DND-41 (cell line): ENCODE data around the gene SLC27A2.

ENCODE experiments used
- ATAC-seq: fragments of 200-7000 bp; cut with Tn5 transposase; 3 replicates; pipeline ENCODE4 v1.9.1; 2021; ENCODE audit warnings: low read depth; ENCODE audit not compliant: insufficient read depth
- DNase-seq: peaks from one replicate; pipeline ENCODE4 v3.0.0-alpha.2; 2020
- H2AFZ ChIP-seq: 2 replicates; pipeline ENCODE4 v1.6.0; 2012; ENCODE audit warnings: low read depth, low read length
- H3K27ac ChIP-seq: 2 replicates; pipeline ENCODE4 v1.5.1; 2012; ENCODE audit warnings: low read length, inconsistent platforms
- H3K27me3 ChIP-seq: fragments of 200-600 bp; sonication (generic); 2 replicates; pipeline ENCODE4 v1.6.0; 2012; ENCODE audit warnings: low read length, mild to moderate bottlenecking, inconsistent platforms; ENCODE audit not compliant: insufficient read depth, poor library complexity
- H3K36me3 ChIP-seq: 2 replicates; pipeline ENCODE4 v1.5.1; 2012; ENCODE audit warnings: low read length, inconsistent platforms; ENCODE audit not compliant: insufficient read depth
- H3K4me1 ChIP-seq: 2 replicates; pipeline ENCODE4 v1.5.1; 2012; ENCODE audit warnings: mild to moderate bottlenecking, low read length; ENCODE audit not compliant: insufficient read depth
- H3K4me2 ChIP-seq: 2 replicates; pipeline ENCODE4 v1.6.0; 2012; ENCODE audit warnings: mild to moderate bottlenecking, moderate library complexity, low read length, inconsistent platforms; ENCODE audit not compliant: insufficient read depth
- H3K4me3 ChIP-seq, 2 experiments: fragments of 200-600 bp in 1 of 2; shearing (Covaris generic) in 1 of 2; 2 replicates each; pipeline ENCODE4 v1.5.1; 2012 to 2016; ENCODE audit warnings: inconsistent platforms in 2 of 2, low read length in 2 of 2, mild to moderate bottlenecking in 2 of 2, low read depth in 1 of 2, moderate library complexity in 1 of 2
- H3K79me2 ChIP-seq: 2 replicates; pipeline ENCODE4 v1.6.0; 2012; ENCODE audit warnings: low read length, inconsistent platforms; ENCODE audit not compliant: insufficient read depth
- H3K9ac ChIP-seq: 2 replicates; pipeline ENCODE4 v1.6.0; 2012; ENCODE audit warnings: low read depth, mild to moderate bottlenecking, inconsistent platforms, low read length, moderate library complexity
- H3K9me3 ChIP-seq: 2 replicates; pipeline ENCODE4 v1.5.1; 2012; ENCODE audit warnings: low read length, moderate library complexity, mild to moderate bottlenecking, inconsistent platforms; ENCODE audit not compliant: insufficient read depth, severe bottlenecking
- H4K20me1 ChIP-seq: 2 replicates; pipeline ENCODE4 v1.6.0; 2012; ENCODE audit warnings: low read length; ENCODE audit not compliant: insufficient read depth
- EZH2 ChIP-seq: IDR thresholded peaks from 3 replicates; pipeline ENCODE4 v1.6.1; 2012; ENCODE audit warnings: borderline replicate concordance, low read depth, mild to moderate bottlenecking, moderate library complexity, low read length, inconsistent platforms; ENCODE audit not compliant: severe bottlenecking
- TF ChIP-seq, protein P1 (sequence below): IDR thresholded peaks from 2 replicates; pipeline ENCODE4 v1.5.1; 2012; ENCODE audit warnings: borderline replicate concordance, low read length, moderate library complexity, mild to moderate bottlenecking; ENCODE audit not compliant: poor library complexity, severe bottlenecking; ENCODE audit errors: extremely low read depth

Gene SLC27A2

DNA sequence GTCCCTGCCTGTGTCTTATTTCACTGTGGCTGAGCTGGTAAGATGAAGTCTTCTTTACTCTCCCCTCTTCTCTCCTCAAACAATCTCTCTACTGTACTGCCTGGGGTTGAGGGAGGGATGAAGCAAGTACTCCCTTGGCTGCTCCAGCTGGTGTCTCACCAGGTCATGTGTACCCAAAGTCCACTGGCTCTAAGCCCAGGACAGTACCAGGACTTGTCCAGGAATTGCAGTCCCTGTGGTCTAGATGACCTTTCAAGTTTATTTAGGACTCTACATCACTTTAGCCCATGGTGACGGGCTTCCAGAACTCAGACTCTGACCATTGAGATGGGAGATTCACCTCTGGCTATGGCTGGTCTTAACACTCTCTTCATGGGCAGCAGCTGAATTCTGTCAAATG is 17.5 kb upstream of the SLC27A2 start:
- no peak for DNase-seq
- no peak for TF ChIP-seq EZH2
- TF ChIP-seq, protein P1, sequence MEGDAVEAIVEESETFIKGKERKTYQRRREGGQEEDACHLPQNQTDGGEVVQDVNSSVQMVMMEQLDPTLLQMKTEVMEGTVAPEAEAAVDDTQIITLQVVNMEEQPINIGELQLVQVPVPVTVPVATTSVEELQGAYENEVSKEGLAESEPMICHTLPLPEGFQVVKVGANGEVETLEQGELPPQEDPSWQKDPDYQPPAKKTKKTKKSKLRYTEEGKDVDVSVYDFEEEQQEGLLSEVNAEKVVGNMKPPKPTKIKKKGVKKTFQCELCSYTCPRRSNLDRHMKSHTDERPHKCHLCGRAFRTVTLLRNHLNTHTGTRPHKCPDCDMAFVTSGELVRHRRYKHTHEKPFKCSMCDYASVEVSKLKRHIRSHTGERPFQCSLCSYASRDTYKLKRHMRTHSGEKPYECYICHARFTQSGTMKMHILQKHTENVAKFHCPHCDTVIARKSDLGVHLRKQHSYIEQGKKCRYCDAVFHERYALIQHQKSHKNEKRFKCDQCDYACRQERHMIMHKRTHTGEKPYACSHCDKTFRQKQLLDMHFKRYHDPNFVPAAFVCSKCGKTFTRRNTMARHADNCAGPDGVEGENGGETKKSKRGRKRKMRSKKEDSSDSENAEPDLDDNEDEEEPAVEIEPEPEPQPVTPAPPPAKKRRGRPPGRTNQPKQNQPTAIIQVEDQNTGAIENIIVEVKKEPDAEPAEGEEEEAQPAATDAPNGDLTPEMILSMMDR: no peak

DNA sequence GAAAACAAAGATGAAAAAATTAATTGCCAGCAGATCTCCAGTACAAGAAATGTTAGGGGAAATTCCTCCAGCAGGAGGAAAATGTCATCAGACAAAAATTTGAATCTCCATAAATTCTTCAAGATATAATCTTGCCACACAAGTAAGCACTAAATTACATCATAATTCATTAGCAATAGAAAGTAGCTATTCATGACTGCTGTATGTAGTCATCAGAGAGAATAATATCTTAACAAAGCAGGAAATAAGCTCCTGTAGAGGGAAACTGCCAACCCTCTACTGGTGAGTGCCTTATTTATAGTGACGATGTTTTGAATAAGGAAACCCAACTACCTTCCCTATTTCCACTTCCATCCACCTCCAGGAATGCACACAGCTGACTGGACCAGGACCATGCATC is 15.8 kb upstream of the SLC27A2 start:
- Histone ChIP-seq H3K4me3 (no peak overlapping the region), H3K79me2 (no peaks in the 10 kb centered on the region), H2AFZ (no peak overlapping the region), H4K20me1 (no peaks in the 10 kb centered on the region), H3K4me2 (no peak overlapping the region), H3K27me3 (peaks cover 2% of the 10 kb centered on the region), H3K27ac (no peak overlapping the region), H3K4me1 (no peaks in the 10 kb centered on the region), H3K9ac (no peak overlapping the region), H3K36me3 (no peaks in the 10 kb centered on the region), H3K9me3 (no peaks in the 10 kb centered on the region)
- TF ChIP-seq, protein P1: no peak
- no peak for TF ChIP-seq EZH2
- no peak for DNase-seq
- no peak for ATAC-seq

More for the DNA sequence above, 17.5 kb upstream of the SLC27A2 start:
- Histone ChIP-seq H4K20me1 (no peaks in the 10 kb centered on the region), H2AFZ (no peak overlapping the region), H3K36me3 (no peaks in the 10 kb centered on the region), H3K4me2 (no peak overlapping the region), H3K4me1 (no peaks in the 10 kb centered on the region), H3K27ac (no peak overlapping the region), H3K9ac (no peak overlapping the region), H3K4me3 (no peak overlapping the region), H3K79me2 (no peaks in the 10 kb centered on the region), H3K27me3 (peaks cover 2% of the 10 kb centered on the region), H3K9me3 (no peaks in the 10 kb centered on the region)
- no peak for ATAC-seq

DNA sequence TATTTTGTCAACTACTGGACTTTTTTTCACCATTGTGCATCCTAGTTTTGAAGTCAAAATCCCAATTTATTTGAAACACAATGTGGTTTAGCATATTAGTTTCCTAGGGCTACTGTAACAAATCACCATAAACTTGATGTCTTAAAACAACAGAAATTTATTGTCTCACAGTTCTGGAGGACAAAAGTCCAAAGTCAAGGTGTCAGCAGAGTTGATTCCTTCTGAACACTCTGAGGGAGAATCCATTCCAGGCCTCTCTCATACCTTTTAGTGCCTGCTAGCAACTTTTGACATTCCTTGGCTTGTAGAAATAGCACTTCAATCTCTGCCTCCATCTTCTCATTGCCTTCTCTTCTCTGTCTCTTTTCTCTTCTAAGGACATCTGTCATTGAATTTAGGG is 14.9 kb upstream of the SLC27A2 start:
- Histone ChIP-seq H3K4me3 (no peak overlapping the region), H3K27ac (no peak overlapping the region)
- no peak for ATAC-seq

More for the DNA sequence above, 14.9 kb upstream of the SLC27A2 start:
- Histone ChIP-seq H3K4me1 (no peaks in the 10 kb centered on the region), H3K9me3 (no peaks in the 10 kb centered on the region), H4K20me1 (no peaks in the 10 kb centered on the region), H3K36me3 (no peaks in the 10 kb centered on the region), H3K27me3 (peaks cover 2% of the 10 kb centered on the region), H3K9ac (no peak overlapping the region), H3K4me2 (no peak overlapping the region), H3K79me2 (no peaks in the 10 kb centered on the region), H2AFZ (no peak overlapping the region)
- DNase-seq: no peak
- TF ChIP-seq EZH2: no peak
- TF ChIP-seq, protein P1: no peak
